ENCODE data around the gene FGF19. TPM values are rescaled to one million over a fixed set of nuclear protein-coding genes. Genes with fewer than 3 reads are reported as not detected.

The FGF19 gene
- total and polyA plus RNA-seq, 2 donors from 2014 or later, result not detected

- H3K36me3 ChIP-seq (ENCODE audit: control insufficient read depth in 2 of 3, insufficient read depth in 3 of 3, low read length in 3 of 3), result peaks cover 0 to 11% (median 2%) of the 10 kb centered on the region in 3 donors
- TF ChIP-seq CTCF (IDR thresholded peaks at IDR 0.05; ENCODE audit: borderline replicate concordance, extremely low read depth, insufficient read depth), result no peak
- FAIRE-seq, result no peak
- no peak overlapping the region for H3K27ac ChIP-seq (ENCODE audit: low read depth in 2 of 2, low read length in 2 of 2)
- no peak overlapping the region for H3K4me3 ChIP-seq (ENCODE audit: low read length in 3 of 3)
- peak in 2 of 5 donors; percentile 34 to 46 for DNase-seq
- no peaks in the 10 kb centered on the region for H3K9me3 ChIP-seq (ENCODE audit: control insufficient read depth in 2 of 3, insufficient read depth in 1 of 3, low read length in 3 of 3)
- H3K9ac ChIP-seq (ENCODE audit: low read length in 3 of 3), result no peak overlapping the region
- intact Hi-C loops (cut with DNase I), result no loop called here
- H3K27me3 ChIP-seq (ENCODE audit: control insufficient read depth, insufficient read depth, low read length), result no peaks in the 10 kb centered on the region
- no peaks in the 10 kb centered on the region for H3K4me1 ChIP-seq (ENCODE audit: control insufficient read depth in 2 of 3, insufficient read depth in 2 of 3, low read depth in 1 of 3, low read length in 3 of 3)
These were observed 41.0 kb downstream of the FGF19 start for GRCh38 chr11:69662806-69663205.

- no peaks in the 10 kb centered on the region for H3K4me1 ChIP-seq (ENCODE audit: control insufficient read depth in 2 of 3, insufficient read depth in 2 of 3, low read depth in 1 of 3, low read length in 3 of 3)
- peak in 1 of 5 donors; percentile 68 for DNase-seq
- H3K36me3 ChIP-seq (ENCODE audit: control insufficient read depth in 2 of 3, insufficient read depth in 3 of 3, low read length in 3 of 3), result peaks cover 0 to 11% (median under 1%) of the 10 kb centered on the region in 3 donors
- H3K4me3 ChIP-seq (ENCODE audit: low read length in 3 of 3), result no peak overlapping the region
- TF ChIP-seq CTCF (IDR thresholded peaks at IDR 0.05; ENCODE audit: borderline replicate concordance, extremely low read depth, insufficient read depth), result no peak
- H3K9ac ChIP-seq (ENCODE audit: low read length in 3 of 3), result no peak overlapping the region
- intact Hi-C loops (cut with DNase I), result no loop called here
- no peak overlapping the region for H3K27ac ChIP-seq (ENCODE audit: low read depth in 2 of 2, low read length in 2 of 2)
- H3K9me3 ChIP-seq (ENCODE audit: control insufficient read depth in 2 of 3, insufficient read depth in 1 of 3, low read length in 3 of 3), result no peaks in the 10 kb centered on the region
- no peaks in the 10 kb centered on the region for H3K27me3 ChIP-seq (ENCODE audit: control insufficient read depth, insufficient read depth, low read length)
- FAIRE-seq, result no peak
These were observed 41.7 kb downstream of the FGF19 start for GRCh38 chr11:69662021-69662698.

GRCh38 chr11:69661413-69661715 lies 42.5 kb downstream of the FGF19 start:
- Histone ChIP-seq H3K9ac (ENCODE audit: low read length in 3 of 3) (no peak overlapping the region), H3K27ac (ENCODE audit: low read depth in 2 of 2, low read length in 2 of 2) (no peak overlapping the region), H3K4me1 (ENCODE audit: control insufficient read depth in 2 of 3, insufficient read depth in 2 of 3, low read depth in 1 of 3, low read length in 3 of 3) (no peaks in the 10 kb centered on the region), H3K4me3 (ENCODE audit: low read length in 3 of 3) (no peak overlapping the region), H3K36me3 (ENCODE audit: control insufficient read depth in 2 of 3, insufficient read depth in 3 of 3, low read length in 3 of 3) (peaks cover 0 to 8% (median 0%) of the 10 kb centered on the region in 3 donors), H3K9me3 (ENCODE audit: control insufficient read depth in 2 of 3, insufficient read depth in 1 of 3, low read length in 3 of 3) (no peaks in the 10 kb centered on the region), H3K27me3 (ENCODE audit: control insufficient read depth, insufficient read depth, low read length) (no peaks in the 10 kb centered on the region)
- DNase-seq (peak in 1 of 5 donors; percentile 46), FAIRE-seq (no peak)
- TF ChIP-seq CTCF (IDR thresholded peaks at IDR 0.05; ENCODE audit: borderline replicate concordance, extremely low read depth, insufficient read depth), result no peak
- intact Hi-C loops (cut with DNase I), result no loop called here

Data from kidney (tissue), 14 donors.